Loucy (cell line): Measurements from ENCODE around the gene SARNP.

Source experiments
- EZH2phosphoT487 ChIP-seq: fragments of 200-600 bp; IDR thresholded peaks from 2 replicates; pipeline ENCODE4 v1.6.1; 2018; ENCODE audit warnings: antibody characterized with exemption, mild to moderate bottlenecking, moderate library complexity, borderline replicate concordance
- TF ChIP-seq, protein P1 (sequence below): fragments of 200-600 bp; sonication (generic); conservative IDR thresholded peaks from 2 replicates; pipeline ENCODE4 v1.5.1; 2014; ENCODE audit warnings: mild to moderate bottlenecking, antibody characterized with exemption, low read length

DNA sequence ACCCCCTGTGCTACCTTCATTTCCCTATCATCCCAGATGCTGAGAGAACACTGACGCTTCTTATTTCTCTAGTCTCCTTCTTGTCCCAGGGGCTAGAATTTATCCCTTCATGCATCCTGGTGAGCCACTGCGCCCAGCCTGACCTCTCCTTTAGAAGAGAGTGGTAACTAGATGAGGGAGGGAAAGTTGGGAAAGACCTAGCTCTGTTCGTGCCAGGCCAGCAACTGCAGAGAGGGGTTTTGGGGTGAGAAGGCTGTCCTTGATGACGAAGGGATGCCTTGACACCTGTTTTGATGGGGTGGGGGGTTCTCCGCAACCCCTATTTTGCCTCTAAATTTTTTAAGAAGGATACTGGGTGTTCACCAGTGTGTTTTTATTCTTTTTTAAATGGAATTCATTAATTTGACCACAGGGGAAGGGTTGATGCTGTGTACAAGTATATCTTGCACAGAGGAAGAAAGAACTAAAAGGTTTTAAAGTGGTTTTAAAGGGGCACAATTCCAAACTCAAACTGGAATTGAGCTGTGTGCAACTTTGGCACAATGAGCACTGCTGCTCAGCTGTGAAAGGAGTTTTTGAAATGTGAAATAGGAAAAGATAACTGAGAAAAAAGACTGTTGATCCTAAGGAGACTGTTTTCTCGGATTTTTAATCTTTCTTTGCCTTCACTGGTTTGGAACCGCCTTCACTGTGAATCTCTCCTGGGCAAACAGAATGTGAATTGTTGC is 32.3 kb upstream of the SARNP start:
- TF ChIP-seq, protein P1, sequence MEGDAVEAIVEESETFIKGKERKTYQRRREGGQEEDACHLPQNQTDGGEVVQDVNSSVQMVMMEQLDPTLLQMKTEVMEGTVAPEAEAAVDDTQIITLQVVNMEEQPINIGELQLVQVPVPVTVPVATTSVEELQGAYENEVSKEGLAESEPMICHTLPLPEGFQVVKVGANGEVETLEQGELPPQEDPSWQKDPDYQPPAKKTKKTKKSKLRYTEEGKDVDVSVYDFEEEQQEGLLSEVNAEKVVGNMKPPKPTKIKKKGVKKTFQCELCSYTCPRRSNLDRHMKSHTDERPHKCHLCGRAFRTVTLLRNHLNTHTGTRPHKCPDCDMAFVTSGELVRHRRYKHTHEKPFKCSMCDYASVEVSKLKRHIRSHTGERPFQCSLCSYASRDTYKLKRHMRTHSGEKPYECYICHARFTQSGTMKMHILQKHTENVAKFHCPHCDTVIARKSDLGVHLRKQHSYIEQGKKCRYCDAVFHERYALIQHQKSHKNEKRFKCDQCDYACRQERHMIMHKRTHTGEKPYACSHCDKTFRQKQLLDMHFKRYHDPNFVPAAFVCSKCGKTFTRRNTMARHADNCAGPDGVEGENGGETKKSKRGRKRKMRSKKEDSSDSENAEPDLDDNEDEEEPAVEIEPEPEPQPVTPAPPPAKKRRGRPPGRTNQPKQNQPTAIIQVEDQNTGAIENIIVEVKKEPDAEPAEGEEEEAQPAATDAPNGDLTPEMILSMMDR, result no peak
- TF ChIP-seq EZH2phosphoT487, result no peak
